ENCODE results near the gene RORC.
"Not testable (repeated sequence)": the region's sequence is repeated elsewhere in the genome, so short reads cannot be mapped to it uniquely, and the experiment has no call there.

Gene RORC

GRCh38 chr1:151831605-151832004 lies at the start of gene RORC:
RORC (minus strand) TSS chr1:151831802; CDS start chr1:151831764, 38 bp downstream.
- no peak for DNase-seq (ENCODE audit: low read depth)

- no peak for DNase-seq (ENCODE audit: low read depth)
Observed at GRCh38 chr1:151875419-151876097, 44.0 kb upstream of the RORC start.

DNA sequence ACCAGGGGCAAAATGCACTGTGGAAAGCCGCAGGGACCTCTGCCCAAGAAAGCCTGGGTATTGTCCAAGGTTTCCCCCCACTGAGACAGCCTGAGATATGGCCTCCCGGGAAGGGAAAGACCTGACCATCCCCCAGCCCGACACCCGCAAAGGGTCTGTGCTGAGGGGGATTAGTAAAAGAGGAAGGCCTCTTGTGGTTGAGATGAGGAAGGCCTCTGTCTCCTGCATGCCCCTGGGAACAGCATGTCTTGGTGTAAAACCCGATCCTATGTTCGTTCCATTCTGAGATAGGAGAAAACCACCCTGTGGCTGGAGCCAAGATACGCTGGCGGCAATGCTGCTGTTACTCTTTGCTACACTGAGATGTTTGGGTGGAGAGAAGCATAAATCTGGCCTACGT lies 41.2 kb upstream of the RORC start:
- not testable (repeated sequence) for DNase-seq (ENCODE audit: low read depth)

DNA sequence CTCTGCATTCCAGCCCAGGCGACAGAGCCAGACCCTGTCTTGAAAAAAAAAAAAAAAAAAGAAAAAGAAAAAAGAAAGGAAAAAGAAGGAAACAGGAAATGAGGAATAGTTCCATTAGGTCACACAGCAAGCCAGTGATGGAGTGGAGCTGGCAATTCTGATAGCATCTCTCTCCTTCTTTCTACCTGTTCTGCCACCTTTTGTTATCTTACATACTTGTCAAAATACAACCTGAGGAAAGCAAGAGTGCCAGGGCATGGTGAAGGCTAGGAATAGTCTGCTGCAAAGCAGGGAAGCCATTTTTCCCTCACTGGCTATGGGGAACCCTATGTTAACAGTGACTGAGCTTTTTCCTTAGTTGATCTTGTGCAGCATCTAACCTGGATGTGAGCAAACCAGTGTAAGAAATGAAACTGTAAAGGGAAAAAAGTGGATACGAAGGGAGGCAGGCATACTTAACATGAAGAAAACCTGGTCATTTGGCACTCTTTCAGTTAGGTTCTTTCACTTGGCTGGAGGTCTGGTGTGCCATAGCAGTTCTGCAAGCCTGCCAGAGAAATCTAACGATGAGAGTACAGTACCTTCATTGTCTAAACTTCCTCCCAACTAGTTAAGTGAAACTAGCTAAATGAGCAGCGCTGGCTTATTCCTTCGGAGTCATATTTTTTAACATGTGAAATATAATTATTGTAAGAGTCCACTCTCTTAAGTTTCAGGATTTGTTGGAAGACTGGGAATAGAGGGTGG lies 39.9 kb upstream of the RORC start:
- no peak for DNase-seq (ENCODE audit: low read depth)

DNA sequence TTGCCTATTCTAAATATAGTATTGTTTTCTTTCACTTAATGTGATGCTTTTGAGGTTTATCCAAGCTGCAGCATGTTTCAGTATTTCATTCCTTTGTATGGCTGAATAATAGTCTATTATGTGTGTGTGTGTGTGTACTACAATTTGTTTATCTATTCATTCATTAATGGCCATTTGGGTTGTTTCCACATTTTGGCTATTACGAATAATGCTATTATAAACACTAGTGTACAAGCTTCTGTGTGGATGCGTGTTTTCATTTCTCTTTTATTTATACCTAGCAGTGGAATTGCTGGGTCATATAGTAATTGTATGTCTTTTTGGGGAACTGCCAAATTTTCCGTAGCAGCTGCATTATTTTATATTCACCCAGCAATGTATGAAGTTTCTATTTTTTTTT lies 36.9 kb upstream of the RORC start:
- DNase-seq (ENCODE audit: low read depth), result no peak

- peak; percentile 15 for DNase-seq (ENCODE audit: low read depth)
Observed at GRCh38 chr1:151867765-151868411, 36.3 kb upstream of the RORC start.

- DNase-seq (ENCODE audit: low read depth), result no peak
Observed at GRCh38 chr1:151867321-151867720, 35.7 kb upstream of the RORC start.

GRCh38 chr1:151864411-151864810 lies 32.8 kb upstream of the RORC start:
- DNase-seq (ENCODE audit: low read depth), result no peak

DNA sequence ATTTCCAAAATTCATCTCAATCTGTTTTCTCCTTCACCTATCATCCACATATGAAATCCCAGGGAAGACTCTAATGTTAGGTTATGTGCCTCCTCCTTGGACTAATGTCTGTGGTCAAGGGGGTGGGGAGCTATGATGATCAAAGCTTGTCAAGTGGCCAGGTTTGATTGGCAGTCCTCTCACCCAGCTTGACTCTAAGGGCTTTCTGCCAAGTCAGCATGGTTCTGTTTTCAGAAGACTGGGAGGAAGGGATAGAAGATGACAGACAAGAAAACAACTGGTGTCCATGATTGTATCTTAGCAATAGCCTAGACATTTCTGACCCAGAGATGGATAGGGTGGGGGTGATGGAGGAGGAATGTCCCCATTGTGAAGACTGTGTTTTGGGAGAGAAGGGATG lies 31.0 kb upstream of the RORC start:
- no peak for DNase-seq (ENCODE audit: low read depth)

DNA sequence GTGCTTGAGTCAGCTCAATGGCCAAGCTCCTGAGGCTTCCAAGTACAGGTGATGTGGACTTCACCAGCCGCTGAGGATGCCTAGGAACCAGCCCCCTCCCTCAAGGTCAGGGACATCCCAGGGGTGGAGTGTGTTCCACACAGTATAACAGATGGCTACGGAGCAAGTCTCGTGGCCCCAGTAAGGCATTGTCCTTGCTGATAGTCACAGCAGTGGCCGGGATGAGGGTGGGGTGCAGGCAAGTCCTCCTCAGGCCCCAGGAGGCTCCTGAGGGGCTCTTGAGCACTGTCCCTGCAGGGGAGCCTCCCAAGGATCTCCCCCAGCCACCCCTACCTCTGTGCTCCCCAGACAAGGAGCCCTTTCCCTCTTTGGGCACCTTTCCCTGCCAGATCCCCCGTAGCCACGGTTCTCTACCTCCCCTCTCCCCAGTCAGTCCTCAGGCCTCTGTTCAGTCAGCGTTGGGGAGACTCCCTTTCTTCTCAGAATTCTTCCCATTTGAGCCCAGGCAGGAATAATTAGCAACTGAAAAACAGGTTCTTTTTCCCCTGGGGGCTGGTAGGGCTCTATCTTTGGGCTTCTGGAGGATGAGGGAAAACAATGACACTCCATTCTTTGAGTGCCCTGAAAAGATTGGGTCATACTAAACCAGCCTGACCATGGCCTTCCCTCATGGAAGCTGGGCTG lies 29.0 kb upstream of the RORC start:
- DNase-seq (ENCODE audit: low read depth), result no peak

GRCh38 chr1:151859891-151860293 lies 28.3 kb upstream of the RORC start:
- no peak for DNase-seq (ENCODE audit: low read depth)

DNA sequence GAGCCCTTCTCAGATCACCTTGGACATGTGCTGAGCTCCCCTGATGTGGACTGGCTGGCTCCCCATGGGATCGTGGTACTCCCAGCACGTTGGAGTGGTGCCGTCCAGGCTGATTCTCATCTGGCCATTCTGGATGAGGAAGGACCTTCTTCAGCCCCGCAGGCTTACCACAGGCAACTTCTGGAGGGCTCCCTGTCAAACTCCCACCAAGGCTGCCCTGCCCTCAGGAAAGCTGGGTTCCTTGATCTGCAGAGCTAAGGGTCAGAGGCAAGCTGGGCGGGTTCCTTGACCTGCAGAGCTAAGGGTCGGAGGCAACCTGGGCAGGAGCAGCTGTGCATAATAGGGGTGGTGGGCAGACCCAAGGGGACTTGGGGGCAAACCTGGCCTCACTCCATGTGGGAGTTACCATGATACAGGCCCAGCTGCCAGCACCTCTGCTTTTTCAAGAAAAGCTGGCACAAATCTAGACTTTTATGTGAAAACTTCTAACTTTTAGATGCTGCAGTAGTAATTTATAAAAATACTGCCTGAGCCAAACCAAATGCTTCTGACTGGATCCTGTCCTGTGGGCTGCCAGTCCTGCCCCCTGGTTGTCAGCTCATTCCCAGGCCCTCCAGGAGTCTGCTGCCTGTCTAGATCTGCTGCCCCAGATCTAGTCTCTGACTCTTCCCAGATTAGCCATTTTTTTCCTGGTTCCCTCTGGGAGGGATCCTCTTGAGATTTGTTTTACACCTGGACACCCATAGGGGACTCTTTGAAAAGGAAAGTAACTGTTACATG lies 27.5 kb upstream of the RORC start:
- DNase-seq (ENCODE audit: low read depth), result no peak

- DNase-seq (ENCODE audit: low read depth), result no peak
Observed at GRCh38 chr1:151858030-151858746, 26.6 kb upstream of the RORC start.

GRCh38 chr1:151855933-151856332 lies 24.3 kb upstream of the RORC start:
- DNase-seq (ENCODE audit: low read depth), result no peak

DNA sequence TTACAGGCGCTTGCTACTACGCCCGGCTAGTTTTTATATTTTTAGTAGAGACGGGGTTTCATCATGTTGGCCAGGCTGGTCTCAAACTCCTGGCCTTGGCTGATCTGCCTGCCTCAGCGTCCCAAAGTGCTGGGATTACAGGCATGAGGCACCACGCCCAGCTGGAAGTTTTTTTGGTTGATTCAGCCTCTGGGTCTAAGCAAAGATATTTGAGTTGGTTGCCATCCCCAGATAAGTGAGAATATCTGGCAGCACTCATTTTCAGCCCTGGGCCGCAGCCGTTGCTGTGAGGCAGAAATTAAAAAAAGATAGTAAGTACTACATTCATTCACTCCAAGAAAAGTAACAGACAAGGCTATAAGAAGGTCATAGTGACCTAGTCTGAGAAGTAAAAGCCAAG lies 23.9 kb upstream of the RORC start:
- DNase-seq (ENCODE audit: low read depth), result not testable (repeated sequence)

- DNase-seq (ENCODE audit: low read depth), result no peak
Observed at GRCh38 chr1:151854658-151855057, 23.1 kb upstream of the RORC start.

- no peak for DNase-seq (ENCODE audit: low read depth)
Observed at GRCh38 chr1:151853411-151853943, 21.9 kb upstream of the RORC start, which contains the start of gene THEM5. THEM5 (minus strand) TSS chr1:151853712; CDS start chr1:151853565, 147 bp downstream.

GRCh38 chr1:151852733-151853132 lies 21.1 kb upstream of the RORC start:
- no peak for DNase-seq (ENCODE audit: low read depth)

- no peak for DNase-seq (ENCODE audit: low read depth)
Observed at GRCh38 chr1:151851886-151852285, 20.3 kb upstream of the RORC start.

DNA sequence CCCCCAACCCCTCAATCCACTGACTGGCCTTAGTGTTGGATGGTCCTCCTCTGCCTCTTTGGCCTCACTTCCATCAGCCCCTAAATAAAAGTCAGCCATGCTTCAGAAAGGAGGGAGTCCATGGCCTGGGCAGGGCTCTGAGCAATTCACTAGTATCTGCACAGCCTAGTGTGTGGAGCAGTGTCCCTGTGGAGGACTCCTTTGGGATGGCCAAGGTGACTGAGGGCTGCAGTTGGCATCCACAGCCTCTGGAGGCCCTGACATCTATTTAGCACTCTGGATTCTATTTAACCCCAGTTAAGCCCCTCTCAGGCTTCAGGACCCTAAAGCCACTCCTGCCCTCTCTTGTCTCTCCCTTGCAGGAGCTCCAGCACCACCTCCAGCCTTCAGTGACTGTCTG lies 18.3 kb upstream of the RORC start:
- DNase-seq (ENCODE audit: low read depth), result no peak

DNA sequence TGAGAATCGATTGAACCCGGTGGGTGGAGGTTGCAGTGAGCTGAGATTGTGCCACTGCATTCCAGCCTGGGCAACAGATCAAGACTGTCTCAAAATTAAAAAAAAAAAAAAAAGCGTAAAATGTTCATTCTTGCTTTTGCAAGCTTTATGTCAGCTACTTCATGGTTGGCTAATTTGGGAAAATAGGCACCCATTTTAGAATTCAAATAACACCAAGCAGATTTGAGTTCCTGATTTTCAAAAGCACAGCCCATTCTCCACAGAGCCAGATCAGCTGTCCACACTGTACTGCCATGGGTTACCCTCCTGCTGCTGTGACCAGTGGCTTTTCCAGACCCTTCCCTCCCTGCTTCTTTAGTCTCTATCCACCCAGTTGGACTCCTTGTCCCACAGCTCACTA lies 17.5 kb upstream of the RORC start:
- no peak for DNase-seq (ENCODE audit: low read depth)
